Ovary (tissue), 3 donors: ENCODE measurements around the gene TMEM54.

ENCODE experiments used
- EP300 ChIP-seq: sonication (generic); formaldehyde crosslinking; IDR thresholded peaks from one replicate; pipeline ENCODE4 v1.6.1; 2017; ENCODE audit warnings: antibody characterized with exemption
- POLR2A ChIP-seq: fragments of 450-650 bp; IDR thresholded peaks from one replicate; pipeline ENCODE4 v1.6.1; 2017; ENCODE audit warnings: antibody characterized with exemption, mild to moderate bottlenecking, moderate library complexity
- TF ChIP-seq, protein P1 (sequence below), 3 donors: fragments of 450-650 bp in 2 of 3; fragments of 200-600 bp in 1 of 3; IDR thresholded peaks; one replicate each; pipeline versions ENCODE4 v1.5.1 to v1.8.0; 2016 to 2022; ENCODE audit warnings: antibody characterized with exemption in 3 of 3, mild to moderate bottlenecking in 1 of 3
- donor health status: DM: no; HTN: no; CAD: no.

DNA sequence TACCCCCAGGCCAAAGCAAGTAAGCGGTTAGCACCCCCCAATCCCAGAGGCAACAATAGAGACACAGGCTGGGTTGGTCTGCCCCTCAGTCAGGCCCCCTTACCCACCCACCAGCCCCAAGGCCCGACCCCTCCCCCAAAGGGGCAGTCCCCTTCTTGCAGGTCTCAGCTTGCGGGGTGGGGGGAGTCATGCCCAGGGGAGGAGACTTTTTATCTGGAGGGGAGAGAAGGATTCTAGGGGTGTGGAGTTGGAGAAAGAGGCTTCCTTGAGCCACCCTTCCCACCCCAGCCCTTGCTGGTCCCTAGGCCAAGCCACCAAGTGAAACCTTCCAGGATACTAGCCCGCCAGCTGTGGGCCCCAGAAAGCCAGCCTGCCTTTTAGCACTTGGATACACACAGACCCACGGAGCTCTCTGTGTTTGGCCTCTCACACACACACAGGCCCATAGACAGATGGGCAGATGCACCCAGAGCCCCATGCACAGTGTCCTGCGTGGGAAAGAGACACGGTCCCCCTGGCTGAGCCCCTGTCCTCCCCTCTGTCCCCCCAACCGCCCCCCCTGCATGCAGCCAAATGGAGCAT is 7.1 kb downstream of the TMEM54 start:
- no peak for TF ChIP-seq POLR2A
- TF ChIP-seq, protein P1, sequence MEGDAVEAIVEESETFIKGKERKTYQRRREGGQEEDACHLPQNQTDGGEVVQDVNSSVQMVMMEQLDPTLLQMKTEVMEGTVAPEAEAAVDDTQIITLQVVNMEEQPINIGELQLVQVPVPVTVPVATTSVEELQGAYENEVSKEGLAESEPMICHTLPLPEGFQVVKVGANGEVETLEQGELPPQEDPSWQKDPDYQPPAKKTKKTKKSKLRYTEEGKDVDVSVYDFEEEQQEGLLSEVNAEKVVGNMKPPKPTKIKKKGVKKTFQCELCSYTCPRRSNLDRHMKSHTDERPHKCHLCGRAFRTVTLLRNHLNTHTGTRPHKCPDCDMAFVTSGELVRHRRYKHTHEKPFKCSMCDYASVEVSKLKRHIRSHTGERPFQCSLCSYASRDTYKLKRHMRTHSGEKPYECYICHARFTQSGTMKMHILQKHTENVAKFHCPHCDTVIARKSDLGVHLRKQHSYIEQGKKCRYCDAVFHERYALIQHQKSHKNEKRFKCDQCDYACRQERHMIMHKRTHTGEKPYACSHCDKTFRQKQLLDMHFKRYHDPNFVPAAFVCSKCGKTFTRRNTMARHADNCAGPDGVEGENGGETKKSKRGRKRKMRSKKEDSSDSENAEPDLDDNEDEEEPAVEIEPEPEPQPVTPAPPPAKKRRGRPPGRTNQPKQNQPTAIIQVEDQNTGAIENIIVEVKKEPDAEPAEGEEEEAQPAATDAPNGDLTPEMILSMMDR (IDR thresholded peaks at IDR 0.05) = no peak
- no peak for TF ChIP-seq EP300
